NCI-H774 (cell line): ENCODE measurements around the gene ADRM1.

Source experiments
- DNase-seq: peaks from one replicate; lab custom pipeline; 2025; lab: John Stamatoyannopoulos, UW

The ADRM1 gene

GRCh38 chr20:62325172-62325905, 22.5 kb downstream of the ADRM1 start:
- DNase-seq: no peak

- DNase-seq: no peak
Measured at GRCh38 chr20:62326559-62326958, 23.8 kb downstream of the ADRM1 start.

GRCh38 chr20:62326959-62327725, 24.3 kb downstream of the ADRM1 start:
- no peak for DNase-seq

GRCh38 chr20:62327726-62328495, 25.1 kb downstream of the ADRM1 start:
- DNase-seq: no peak

- DNase-seq: no peak
Measured at GRCh38 chr20:62328684-62329388, 26.0 kb downstream of the ADRM1 start.

DNA sequence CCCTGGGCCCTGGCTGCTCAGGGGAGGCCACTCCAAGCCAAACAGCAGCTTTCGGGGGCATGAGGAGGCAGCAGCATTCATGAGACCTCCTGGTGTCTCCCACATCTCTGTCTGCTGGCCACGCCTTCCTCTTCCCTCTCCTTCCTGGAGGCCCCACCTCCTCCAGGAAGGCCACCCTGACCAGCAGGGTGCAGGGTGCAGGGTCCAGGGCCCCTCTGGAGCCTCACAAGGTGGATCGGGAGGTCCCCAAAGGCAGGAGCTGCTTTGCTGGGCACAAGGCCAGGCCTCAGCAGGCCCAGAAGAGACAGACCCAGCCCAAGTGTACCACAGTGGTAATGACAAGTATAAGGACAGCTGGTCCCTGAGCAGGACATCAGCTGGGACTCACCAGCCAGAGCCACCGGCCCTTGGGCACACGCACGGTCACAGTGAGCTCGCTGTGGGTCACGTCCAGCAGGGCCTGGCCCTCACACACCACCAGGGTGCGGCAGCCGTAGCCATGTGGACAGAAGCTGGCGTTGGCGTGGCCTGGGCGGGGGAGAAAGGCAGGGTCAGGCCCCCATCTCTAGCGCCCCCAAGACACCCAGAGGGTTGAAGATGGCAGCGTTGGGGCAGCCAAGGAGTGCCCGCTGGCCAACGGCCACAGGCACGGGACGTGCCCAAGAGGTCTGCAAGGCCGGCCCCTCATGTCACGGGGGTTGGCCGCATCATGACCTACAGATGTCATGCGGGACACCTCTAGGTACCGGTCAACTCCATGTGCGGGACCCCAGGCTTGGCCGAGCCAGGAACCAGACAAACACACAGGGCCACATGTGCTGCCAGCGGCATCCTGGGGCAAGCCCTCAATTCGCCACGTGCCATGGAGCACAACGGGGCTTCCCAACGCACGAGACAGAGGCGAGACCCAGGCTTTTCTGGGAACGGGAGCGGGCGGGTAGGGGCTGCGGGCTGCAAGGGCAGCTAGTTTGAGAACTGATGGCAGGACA, 26.9 kb downstream of the ADRM1 start:
- no peak for DNase-seq

DNA sequence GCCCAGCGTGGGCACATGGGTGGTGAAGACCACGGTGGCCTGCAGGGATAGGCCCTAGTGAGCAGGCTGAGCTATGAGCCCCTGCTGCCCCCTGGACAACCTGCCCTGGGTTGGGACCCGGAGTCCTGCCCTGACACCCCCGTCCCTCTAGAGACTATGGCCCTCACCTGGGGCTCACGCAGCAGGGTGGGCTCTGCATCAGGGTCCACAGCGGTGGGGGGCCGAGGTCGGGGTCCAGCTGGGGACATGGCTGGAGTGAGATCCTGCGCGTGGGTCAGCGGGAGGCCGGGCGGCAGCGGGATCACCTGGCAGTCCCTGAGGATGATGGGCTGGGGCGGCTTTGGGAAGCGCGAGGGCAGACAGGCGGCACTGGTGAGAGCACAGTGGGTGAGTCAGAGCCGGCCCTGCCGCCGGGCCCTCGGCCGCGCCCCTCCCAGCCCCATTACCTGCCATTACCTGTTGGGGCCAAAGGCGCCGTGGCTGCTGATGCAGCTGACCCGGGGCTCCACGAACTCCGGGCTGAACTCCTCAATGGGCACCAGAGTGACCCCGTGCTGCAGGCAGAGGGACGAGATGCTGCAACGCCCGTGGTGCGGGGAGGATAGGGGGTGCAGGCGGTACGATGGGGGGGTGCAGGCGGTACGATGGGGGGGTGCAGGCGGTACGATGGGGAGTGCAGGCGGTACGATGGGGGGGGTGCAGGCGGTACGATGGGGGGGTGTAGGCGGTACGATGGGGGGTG, 27.9 kb downstream of the ADRM1 start:
- DNase-seq: no peak

DNA sequence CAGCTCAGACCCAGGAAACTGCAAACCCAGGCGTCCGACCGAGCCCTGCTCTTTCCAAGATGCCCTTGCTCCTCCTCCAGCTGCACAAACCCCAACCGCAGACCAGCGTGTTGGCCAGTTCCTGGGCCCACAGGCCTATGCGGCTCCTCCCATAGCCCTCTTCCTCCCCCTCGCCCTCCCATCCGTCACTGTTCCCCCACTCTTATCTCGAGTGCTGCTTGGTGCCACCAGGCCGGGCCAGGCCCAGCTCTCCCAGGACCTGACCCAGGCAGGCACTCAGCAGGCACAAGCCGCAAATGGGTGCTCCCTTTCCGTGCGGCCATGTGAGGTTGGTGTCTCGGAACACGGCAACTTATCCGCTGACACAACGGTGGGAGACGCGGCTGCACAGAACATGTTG, 28.6 kb downstream of the ADRM1 start:
- no peak for DNase-seq

DNA sequence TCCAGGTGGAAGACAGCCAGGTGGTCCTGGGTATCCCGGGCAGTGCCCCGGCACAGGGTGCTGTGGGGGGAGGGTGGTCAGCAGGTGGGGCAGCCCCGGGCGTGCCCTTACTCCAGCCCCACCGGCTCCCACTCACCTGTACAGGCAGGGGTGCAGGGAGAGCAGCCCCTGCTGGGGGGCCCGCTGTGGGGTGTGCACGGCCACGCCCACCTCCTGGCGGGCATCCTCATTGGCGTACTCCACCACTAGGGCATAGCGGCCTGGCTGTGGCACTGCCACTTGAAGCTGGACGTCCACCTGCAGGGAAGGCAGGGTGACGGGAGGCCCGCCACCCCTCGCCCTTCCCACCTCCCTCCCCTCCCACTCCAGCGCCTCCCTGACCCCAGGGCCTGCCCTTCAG, 29.6 kb downstream of the ADRM1 start:
- no peak for DNase-seq

- DNase-seq: no peak
Measured at GRCh38 chr20:62332989-62333819, 30.4 kb downstream of the ADRM1 start.

GRCh38 chr20:62333820-62334595, 31.2 kb downstream of the ADRM1 start:
- no peak for DNase-seq

DNA sequence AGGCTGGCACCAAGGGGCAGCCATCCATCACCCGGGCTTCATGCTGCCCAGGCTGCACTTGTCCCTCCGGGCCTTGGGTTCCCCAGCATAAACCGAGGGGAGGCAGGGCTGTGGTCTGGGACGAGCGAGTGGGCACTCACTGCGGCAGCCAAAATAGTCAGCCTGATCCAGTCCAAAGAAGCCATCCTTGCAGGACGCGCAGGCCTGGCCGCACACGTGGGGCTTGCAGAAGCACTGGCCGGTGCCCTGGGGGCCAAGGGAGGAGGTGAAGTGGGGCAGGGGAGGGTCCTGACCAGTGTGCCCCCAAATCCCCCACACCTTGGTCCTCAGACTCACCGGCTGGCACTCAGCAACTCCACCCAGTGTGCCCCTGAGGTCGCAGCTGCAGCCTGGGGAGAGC, 32.1 kb downstream of the ADRM1 start:
- no peak for DNase-seq

GRCh38 chr20:62335532-62335931, 32.7 kb downstream of the ADRM1 start:
- no peak for DNase-seq

DNA sequence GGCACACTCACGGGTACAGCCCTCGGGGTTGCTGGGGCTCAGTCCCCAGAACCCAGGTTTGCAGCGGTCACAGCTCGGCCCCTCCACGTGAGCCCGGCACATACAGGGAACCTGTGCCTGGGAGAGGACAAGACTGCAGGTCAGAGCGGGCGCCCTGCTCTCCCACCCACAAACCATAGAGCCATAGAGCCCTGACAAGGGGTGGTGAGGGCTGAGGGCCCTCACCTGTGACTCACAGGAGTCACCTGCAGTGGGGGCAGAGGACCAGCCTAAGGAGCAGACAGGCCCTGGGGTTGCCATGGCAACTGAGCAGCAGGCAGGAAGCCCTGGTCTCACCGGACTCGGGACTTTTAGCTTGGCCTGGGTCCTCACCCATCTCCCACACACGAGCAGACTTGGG, 33.5 kb downstream of the ADRM1 start:
- DNase-seq: no peak

DNA sequence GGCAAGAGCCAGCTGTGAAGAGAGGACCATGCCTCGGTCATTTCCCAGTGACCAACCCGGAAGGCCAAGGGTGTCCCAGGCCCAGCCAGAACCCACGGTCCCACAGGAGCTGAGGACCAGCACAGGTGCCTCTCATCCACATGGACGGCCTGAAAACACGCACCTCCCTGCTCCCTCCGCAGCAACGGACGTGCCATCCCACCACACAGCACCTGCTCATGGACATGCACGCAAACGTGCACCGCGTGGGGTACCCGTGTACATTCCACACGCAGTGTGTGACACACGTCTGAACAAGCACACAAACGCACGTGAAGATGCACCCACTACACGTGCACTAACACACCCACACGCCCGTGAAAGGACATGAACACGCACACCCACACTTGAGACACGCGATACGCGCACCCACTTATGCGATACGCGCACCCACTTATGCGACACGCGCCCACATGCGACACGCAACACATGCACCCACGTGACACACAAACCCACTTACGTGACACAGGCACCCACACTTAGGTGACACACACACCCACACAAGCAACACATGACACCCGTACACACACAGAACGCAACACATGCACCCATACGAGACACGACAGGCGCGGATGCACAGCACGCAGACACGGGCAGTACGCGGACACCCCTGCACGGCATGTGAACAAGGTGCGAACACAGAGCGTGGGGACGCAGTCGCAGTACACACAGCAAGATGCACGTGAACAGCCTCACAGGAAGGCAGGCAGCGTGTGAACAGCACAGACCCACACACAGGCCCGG, 34.2 kb downstream of the ADRM1 start:
- no peak for DNase-seq

GRCh38 chr20:62337558-62338293, 34.9 kb downstream of the ADRM1 start:
- no peak for DNase-seq

DNA sequence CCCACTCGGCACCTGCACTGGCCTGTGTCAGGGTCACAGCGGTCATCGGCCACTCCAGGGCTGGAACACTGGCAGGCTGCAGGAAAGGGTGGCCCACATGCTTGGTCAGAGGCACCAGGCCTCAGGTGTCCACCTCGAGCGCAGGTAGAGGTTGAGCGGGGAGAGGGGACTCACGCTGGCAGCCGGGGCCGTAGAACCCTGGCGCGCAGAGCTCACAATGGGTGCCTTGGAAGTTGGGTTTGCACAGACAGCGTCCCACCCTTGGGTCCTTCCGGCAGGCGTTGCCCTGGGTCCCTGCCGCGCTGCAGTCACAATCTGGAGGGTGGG, 35.5 kb downstream of the ADRM1 start:
- DNase-seq: no peak
